HG03103 (cell line): Measurements from ENCODE around the gene PAPSS2.
"Not testable (repeated sequence)": the region's sequence is repeated elsewhere in the genome, so short reads cannot be mapped to it uniquely, and the experiment has no call there.

Experiments used
- ATAC-seq: cut with Tn5 transposase; IDR thresholded peaks from one replicate; pipeline ENCODE4 v1.9.1; 2021; ENCODE audit warnings: low read depth; ENCODE audit not compliant: unreplicated experiment

The PAPSS2 gene

DNA sequence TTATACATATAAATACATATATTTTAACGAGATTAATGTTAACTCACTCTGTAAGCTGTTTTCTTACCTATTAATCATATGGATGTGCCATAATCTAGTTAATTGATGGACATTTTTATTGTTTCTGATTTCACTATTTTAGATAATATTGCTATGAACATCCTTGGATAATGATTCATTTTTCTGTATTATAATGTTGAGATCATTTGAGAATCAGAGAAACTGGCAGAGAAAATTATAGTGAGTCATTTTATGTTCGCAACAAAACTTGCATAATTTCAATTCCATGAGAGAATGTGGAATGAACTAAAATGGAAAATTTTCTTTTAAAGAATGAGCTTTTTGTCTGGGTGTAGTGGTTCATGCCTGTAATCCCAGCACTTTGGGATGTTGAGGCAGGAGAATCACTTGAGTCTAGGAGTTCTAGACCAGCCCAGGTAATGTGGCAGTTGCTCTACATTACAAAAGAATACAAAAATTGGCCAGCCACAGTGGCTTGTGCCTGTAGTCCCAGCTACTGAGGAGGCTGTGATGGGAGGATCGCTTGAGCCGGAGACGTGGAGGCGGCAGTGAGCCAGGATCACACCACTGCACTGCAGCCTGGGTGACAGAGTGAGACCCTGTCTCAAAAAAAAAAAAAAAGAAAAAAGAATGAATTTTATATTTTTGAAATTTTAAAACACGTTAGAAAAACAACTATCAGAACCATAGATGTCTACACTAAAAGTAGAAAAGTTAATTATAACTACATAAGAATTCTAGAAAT, 40.5 kb downstream of the PAPSS2 start:
- no peak for ATAC-seq

DNA sequence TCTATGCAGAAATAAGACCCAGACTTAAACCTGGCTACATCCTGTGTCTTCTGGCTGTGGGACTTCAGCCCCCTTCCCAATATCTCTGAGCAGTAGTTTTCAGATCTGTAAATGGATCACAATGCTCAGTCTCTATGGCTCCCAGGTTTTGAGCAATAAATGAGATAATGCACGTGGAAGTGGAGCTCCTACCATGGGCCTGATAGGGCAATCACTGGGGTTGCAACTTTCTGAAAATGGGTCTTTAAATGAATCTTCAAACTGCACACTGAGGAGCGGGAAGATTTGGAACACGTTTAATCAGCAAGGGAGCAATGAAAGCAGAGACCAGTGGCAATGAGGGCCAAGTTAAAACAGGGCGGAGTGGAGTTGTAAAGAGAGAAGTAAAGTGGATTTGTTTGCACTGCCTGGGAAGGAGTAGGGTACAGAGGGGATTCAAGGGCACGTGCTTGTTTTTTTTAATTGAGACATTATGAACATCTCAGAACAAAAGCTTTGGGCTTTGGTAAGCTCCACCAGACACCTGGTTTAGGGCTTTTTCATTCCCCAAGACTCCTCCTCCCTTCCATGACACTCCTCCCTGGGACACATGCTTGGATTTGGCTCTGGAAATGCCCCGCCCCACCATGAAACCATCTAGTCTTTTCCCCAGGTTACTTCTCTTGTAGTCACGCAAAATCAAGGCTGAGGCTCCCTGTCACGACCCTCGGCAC, 42.7 kb downstream of the PAPSS2 start:
- ATAC-seq: no peak

DNA sequence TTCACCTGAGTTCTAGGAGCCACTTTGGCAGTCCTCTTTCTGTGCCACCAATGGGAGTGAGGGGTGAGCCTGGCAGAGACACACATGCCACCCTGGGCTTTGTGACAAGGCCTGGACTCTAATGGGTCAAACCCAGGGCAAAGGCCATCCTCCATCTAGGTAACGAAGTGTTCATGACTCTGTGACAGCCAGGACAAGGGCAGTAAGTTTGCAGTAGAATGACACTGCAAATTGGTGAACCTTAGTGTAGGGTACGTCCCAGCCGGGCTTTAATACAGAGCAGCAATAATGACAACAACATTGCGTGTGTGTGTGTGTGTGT, 43.3 kb downstream of the PAPSS2 start:
- no peak for ATAC-seq

DNA sequence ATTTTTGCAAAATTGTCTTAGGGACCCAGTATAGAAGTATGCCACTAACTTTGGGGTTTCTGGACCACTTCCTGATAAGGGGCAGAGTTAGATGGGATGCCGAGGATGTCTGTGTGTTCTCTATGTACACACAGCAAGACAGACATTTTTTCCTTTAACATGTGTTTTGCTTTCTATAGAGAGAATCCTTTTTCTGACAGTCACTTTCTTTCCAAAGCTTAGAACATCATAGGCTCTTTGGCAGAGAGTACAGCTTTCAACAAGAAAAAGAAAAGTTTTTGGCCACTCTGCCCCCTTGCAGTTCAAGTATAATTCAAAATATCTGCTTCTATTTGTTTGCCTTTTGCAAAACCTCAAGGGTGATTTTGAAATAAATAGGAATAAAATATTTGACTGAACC, 44.1 kb downstream of the PAPSS2 start:
- no peak for ATAC-seq

DNA sequence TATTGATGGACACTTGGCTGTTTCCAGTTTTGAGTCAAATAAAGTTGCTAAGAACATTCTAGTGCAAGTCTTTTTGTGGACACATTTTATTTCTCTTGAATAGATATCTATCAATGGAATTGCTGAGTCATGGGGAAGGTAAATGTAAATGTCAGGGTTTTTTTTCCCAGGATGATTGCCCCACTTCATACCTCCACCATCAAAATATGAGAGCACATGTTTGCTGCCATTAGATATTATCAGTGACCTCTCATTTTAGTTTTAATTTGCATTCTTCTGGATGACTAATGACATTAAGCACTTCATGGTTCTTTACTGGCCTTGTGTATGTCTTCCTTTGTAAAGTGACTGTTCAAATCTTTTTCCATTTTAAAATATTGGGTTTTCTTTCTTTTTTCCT, 45.7 kb downstream of the PAPSS2 start:
- no peak for ATAC-seq

DNA sequence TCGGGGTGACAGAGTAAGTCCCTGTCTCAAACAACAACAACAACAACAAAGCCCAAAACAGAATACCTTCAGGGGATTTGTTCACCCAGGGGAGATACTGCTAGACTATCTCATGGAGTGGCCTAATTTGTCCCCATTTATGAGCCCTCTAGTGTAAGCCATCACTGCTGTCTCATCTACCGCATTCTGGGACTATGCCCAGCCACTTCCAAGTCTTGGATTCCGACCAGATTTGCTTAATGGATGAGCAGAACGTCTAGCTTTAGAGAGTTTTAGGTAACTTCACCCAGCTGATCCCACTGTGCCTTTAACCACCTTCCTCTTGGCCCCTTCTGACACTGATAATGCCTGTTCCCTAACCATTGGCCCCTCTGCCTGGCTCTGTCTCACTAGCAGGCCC, 47.1 kb downstream of the PAPSS2 start:
- ATAC-seq: no peak

DNA sequence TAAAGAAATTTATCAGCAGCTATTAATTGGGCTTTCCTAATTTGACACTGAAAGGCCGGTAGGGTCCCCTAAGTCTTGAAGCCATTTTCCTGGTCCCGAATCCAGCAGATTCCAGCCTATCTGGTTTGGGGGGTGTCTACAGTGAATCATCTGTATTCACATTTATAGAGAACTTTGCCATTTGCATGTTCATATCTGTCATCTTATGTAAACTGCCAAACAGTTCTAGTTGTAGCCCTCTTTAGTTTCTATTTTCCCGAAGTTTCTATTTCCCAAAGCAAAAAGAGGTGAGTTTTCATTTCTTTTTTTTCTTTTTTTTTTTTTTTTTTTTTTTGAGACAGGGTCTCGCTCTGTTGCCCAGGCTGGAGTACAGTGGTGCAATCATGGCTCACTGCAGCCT, 47.6 kb downstream of the PAPSS2 start:
- ATAC-seq: no peak

DNA sequence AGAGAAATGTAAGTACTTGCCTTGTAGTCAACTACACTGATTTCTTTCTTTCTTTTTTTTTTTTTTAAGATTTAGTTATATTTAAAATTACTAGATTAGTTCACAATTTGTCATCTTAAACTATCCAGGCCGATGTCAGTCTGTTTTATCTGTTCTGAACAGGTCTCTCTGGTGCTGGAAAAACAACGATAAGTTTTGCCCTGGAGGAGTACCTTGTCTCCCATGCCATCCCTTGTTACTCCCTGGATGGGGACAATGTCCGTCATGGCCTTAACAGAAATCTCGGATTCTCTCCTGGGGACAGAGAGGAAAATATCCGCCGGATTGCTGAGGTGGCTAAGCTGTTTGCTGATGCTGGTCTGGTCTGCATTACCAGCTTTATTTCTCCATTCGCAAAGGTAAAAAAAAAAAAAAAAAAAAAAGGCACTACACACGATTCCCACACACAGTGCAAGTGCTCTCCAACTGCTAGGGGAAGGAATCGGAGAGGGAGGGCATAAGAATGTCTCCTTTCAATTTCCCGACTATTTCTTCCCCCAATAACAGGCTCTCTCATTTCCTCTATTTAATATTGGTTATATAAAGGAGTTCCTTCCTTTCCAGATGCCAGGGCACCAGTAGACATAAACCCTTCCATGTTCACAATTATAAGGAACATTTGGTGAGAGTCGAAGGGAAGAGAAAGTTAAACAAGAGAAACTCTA, 53.4 kb downstream of the PAPSS2 start:
- no peak for ATAC-seq

DNA sequence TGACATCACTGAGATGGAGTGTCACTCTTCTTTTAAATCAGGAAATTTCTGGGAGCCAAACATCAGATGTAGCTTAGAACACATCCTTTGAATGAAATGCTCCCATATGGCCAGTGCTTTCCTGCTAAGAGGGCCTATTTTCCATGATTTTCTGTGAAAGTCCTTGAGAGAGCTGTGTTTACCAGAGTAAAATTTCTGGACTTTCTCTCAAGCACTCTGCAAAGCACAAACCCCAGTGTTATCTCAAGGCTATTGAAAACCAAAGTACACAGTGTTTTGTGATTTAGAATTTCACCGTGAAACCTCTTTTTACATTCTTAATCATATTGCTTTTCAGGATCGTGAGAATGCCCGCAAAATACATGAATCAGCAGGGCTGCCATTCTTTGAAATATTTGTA, 54.0 kb downstream of the PAPSS2 start:
- no peak for ATAC-seq

DNA sequence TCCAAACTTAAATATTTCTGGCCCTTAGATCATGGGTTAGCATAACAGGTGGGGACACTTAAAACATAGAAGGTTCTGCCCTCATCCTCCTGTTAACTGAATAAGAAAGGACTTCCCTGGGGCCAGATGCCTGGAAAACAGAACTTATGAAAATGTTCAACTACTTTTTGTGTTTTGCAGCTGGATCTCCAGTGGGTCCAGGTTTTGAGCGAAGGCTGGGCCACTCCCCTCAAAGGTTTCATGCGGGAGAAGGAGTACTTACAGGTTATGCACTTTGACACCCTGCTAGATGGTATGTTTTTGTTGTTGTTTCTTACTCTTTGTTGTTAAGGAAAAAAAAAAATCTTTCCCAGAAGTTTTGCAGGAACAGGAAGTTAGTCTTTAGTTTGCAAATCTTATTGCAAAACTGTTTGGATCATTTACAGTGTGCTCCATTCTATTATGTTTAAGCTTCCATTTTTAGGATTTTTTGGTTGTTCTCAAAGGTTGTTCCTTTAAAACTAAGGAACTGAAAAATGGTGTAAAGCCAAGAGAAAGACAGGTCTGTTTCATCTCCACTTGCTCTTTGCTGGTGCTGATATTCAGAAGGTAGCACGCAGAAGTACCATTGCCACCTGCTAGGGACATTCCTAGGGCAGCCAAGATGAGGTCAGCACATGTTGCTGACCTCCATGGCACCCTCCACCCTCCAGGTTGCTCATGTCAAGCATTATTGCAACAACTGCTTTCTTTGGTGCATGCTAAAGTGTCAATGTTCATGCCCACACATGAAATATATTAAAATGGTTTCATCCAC, 56.1 kb downstream of the PAPSS2 start:
- no peak for ATAC-seq

DNA sequence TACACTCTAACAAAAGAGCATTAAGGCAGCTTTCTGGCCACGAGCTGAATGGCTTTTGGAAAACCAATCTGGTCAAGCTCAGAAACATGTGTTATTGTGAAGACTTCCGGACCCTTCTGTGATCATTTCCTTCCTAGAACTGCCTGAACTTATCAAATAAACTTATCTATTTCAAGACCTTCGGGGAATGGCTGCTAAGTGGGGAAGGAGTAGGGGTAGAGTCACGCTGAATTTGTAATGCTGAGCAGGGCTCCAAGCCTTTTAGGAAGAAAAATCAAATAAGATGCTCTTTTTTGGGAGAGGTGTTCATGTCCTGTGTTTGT, 56.6 kb downstream of the PAPSS2 start:
- ATAC-seq: no peak

DNA sequence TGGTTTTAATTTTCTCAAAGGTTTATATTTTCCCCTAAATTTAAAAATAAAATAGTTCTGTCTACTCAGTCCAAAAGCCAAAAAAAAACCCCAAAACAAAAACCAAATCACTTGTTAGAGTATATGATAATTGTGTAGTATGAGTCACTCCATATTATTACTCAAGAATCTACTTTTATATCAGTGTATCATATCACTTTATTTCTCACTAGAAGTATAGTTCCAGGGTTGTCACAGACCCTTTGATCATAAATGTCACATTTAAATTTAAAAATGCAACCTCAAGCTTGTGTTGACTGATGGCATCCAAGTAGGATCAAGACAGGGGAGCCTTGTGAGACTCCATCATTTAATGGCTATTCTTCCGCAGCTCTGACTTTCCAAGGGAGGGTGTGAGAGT, 61.0 kb downstream of the PAPSS2 start:
- no peak for ATAC-seq

DNA sequence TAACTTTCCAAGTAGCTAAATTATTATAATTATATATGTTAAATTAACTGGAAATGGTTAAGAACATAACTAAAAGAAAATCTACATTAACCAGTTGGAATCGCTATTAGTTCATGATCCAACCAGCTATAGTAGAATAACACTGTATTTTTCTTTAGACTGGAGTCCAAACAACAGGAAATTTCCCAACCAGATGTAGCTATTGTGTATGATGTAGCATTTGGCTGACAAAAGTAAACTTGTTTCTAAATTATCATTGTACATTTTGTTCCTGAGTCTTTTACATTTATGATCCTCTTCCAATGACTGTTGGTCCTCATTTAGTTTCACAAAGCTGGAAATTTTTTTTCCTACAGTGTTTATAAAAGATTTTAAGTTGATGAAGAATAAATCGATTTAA, 62.1 kb downstream of the PAPSS2 start:
- ATAC-seq: no peak

DNA sequence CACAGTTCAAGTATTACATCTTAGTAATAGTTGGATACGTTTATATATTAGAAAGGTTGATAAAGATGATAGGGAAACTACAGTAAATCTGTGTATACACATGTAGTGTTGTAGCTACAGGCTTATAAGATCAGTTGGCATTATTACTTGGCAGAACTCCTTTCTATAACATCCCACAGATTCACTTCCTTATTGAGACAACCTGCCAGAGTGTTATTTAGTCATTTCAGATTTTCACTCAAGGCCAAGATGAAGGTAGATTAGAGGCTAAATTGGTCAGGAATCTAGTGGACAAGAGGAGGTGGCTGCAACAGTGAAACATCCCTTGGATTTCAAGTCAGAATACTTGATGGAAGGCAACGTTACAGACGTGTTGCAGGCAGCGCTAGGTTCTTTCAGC, 63.0 kb downstream of the PAPSS2 start:
- no peak for ATAC-seq

DNA sequence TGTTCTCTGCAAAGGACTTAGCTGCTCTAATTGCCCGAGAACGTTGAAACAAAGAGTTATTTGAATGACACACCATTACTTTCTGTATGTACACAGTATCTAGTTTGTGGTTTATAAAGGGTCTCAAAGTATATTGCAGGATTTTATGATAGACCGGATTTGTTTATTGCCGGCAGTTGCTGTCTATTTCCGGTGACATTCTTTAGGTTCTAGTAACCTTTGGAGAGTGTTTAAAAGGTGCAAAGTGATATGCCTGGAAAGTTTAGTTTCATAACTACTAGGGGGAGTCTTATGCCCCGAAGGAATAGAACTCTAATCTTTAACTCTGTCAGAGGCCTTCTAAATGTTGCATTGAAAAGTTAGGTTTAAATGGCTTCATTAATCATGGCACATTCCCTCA, 63.8 kb downstream of the PAPSS2 start:
- no peak for ATAC-seq

DNA sequence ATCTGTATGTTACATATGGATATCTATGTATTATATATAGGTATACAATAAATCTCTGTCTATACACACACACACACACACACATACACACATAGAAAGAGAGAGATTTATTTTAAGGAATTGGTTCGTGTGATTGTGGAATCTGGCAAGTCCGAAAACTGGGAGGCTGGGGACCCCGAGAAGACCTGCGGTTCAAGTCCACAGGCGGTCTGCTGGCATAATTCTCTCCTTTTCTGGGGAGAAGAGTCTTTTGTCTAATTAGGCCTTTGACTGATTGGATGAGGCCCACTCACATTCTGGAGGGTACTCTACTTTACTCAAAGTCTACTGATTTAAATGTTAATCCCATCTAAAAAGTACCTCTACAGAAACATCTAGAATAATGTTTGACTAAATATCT, 65.1 kb downstream of the PAPSS2 start:
- no peak for ATAC-seq

DNA sequence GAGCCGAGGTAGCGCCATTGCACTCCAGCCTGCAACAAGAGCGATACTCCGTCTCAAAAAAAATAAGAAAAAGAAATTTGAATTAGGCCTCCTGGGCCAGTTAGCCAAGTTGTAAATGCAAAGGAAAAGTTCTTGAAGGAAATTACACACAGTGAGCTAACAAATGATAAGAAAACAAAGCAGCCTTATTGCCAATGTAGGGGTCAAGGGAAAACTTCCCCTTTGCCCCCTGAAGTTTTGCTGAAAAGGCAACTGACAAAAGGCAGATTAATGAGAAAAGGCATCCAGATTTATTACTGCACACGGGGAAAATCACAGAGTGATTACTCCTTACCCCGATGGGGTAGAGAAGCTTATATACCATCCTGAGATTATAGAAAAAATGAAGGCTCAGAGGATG, 70.3 kb downstream of the PAPSS2 start:
- no peak for ATAC-seq

DNA sequence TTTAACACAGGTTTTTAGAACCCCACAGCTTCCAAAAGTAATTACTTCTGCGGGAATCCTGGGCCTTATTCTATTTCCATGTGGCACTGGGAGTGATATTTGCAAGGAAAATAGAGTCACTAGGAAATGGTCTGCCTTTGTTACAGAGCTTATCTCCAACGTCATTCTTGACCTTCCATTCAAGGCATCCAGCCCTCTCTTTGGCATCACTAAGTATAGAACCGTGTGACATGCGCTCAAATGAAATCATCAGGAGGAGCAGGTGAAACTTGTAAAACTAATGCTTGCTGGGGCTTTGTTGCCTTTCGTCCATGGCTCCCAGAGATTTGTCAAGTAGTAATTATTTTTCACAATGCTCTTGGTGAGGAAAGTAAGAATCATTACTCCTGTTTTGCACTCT, 73.4 kb downstream of the PAPSS2 start:
- no peak for ATAC-seq

DNA sequence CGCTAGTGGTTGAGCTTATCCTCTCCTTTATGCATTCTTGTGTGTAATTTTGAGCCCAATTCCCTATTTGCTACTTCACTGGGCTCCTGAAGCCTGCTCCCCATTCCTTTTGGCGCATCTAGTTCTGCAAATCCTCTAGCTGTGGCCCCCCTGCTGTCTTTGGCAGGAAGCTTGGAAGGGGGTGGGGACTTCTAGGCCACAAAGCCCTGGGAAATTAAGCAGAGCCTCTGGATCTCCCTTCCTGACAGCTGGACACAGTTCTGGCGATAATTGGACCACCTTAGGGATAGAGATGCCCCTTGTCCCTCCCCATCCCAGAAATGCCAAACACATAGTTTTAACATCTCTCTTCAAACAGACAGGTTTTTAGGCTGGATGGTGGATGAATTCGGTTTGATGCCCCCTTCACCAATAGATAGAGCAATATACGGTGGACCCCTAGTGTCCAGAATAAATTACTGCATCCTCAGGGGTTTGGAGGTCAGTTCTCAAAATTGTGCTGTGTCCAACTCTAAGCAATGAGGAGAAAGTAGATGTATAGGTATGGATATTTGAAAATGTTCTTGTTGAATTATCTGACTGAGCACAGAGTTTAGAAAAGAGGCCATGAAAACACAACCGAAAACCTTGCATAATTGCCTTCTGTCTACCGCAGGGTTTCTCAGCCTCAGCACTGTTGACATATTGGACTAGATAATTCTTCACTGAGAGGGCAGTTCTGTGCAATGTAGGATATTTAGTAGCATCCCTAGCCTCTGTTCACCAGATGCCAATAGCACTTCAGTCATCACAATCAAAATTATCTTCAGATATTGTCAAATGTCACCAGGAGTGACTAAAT, 75.5 kb downstream of the PAPSS2 start:
- no peak for ATAC-seq

DNA sequence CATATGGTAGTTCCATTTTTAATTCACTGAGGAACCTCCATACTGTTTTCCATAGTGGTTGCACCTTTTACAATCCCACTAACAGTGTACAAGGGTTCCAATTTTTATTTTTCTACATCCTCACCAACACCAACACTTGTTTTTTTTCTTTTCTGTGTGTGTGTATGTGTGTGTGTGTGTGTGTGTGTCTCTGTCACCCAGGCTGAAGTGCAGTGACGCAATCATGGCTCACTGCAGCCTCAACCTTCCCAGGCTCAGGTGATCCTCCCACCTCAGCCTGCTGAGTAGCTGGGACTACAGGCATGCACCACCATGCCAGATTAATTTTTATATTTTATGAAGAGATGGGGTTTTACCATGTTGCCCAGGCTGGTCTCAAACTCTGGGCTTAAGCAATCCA, 78.6 kb downstream of the PAPSS2 start:
- ATAC-seq: not testable (repeated sequence)
